Coronary artery (tissue), 2 donors: ENCODE results near the gene C10orf67.
"Not testable (repeated sequence)": the region's sequence is repeated elsewhere in the genome, so short reads cannot be mapped to it uniquely, and the experiment has no call there.

Experiments used
- DNase-seq: peaks from one replicate; pipeline ENCODE4 v3.0.0-alpha.2; 2017; ENCODE audit warnings: low spot score
- H3K27ac ChIP-seq, 2 donors: fragments of 200-600 bp; sonication (generic); one replicate each; pipeline ENCODE4 v1.5.1; 2016 to 2019
- H3K4me3 ChIP-seq: fragments of 200-600 bp; sonication (generic); 2 replicates; pipeline ENCODE4 v1.5.1; 2016; ENCODE audit warnings: mild to moderate bottlenecking, moderate library complexity
- TF ChIP-seq, protein P1 (sequence below): fragments of 200-600 bp; sonication (generic); IDR thresholded peaks from one replicate; pipeline ENCODE4 v1.5.1; 2019; ENCODE audit warnings: antibody characterized with exemption

Gene C10orf67

DNA sequence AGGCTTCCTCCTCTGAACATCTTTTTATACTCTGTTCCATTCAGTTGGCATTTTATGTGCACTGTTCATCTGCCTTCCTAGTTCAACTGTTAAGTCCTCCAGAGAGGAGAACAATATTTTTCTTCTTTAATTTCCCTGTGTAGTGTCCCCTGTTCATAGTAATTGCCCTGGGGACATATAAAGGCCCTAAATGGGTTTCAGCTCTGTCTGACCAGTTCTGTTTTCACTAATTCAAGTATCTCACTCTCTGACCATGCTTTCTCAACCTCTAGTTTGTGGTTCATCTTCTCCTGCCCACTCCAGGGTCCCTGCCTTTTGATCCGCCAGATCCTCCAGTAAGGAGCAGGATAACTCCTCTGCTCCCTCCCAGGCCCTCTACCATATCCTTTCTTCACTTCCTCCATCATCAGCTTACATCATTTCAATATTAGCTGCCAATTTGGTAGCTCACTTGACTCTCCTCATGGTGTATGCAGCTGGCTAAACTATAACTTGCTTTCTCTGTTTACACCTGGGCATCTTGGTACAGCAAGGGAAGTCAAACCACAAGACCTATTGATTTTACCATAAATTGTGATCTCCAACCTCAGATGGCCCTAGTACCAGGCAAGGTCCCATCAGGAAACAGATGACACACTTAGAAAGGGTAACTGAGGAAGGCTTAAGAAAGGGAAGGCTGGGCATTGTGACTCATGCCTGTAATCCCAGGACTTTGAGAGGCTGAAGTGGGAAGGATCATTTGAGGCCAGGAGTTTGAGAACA lies 17.7 kb upstream of the C10orf67 start:
- Histone ChIP-seq H3K27ac (no peak overlapping the region), H3K4me3 (no peak overlapping the region)
- TF ChIP-seq, protein P1, sequence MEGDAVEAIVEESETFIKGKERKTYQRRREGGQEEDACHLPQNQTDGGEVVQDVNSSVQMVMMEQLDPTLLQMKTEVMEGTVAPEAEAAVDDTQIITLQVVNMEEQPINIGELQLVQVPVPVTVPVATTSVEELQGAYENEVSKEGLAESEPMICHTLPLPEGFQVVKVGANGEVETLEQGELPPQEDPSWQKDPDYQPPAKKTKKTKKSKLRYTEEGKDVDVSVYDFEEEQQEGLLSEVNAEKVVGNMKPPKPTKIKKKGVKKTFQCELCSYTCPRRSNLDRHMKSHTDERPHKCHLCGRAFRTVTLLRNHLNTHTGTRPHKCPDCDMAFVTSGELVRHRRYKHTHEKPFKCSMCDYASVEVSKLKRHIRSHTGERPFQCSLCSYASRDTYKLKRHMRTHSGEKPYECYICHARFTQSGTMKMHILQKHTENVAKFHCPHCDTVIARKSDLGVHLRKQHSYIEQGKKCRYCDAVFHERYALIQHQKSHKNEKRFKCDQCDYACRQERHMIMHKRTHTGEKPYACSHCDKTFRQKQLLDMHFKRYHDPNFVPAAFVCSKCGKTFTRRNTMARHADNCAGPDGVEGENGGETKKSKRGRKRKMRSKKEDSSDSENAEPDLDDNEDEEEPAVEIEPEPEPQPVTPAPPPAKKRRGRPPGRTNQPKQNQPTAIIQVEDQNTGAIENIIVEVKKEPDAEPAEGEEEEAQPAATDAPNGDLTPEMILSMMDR, result no peak
- no peak for DNase-seq

DNA sequence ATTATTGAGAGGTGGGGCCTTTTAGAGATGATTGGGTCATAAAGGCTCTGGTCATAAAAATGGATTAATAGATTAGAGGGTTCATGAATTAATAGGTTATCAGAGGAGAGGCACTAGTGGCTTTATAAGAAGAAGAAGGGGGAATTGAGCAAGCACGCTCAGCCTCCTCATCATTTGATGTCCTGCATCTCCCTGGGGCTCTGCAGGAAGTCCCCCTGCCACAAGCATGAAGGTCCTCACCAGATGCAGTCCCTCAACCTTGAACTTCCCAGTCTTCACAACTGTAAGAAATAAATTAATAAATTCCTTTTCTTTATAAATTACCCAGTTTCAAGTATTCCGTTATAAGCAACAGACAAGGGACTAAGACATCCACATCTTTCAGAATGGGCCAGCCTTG lies 17.1 kb upstream of the C10orf67 start:
- H3K27ac ChIP-seq, result no peak overlapping the region
- DNase-seq, result no peak
- TF ChIP-seq, protein P1, result no peak
- H3K4me3 ChIP-seq, result no peak overlapping the region

DNA sequence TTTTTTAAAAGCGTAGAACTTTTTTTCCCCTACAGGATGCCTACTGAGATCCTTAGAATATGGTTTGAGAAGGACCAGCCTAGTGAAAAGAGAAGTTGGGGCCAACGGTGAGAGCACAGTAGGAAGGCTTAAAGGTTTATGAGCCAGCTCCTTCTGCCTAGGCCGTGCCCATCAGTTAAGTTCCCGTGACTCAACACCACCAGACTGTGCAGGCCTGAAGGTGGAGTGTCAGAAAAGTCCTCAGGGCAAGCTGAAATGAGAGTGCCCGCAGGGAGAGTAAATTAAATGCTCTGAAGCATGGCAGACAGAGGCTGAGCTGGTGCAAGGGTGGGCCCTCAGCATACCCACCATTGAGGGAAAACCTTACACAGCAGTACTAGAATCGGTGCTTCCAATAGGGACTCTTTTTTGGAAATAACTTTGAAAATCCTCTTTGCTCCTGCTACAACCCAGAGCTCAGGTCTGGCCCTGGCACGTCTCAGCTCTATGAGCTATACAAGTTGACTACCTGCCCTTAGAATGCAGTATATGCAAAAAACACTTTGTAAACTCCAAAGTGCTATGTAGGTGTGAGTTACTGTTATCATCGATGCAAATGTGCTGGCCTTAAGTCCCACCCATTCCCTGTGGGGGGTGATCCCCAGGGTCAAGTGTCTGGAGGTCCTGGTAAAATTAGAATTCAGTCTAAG lies 15.2 kb upstream of the C10orf67 start:
- Histone ChIP-seq H3K27ac (no peak overlapping the region), H3K4me3 (no peak overlapping the region)
- DNase-seq, result no peak
- TF ChIP-seq, protein P1, result no peak

- no peak overlapping the region for H3K4me3 ChIP-seq
- H3K27ac ChIP-seq, result no peak overlapping the region
- DNase-seq, result no peak
- TF ChIP-seq, protein P1, result no peak
Measured at GRCh38 chr10:23358357-23358756, 13.8 kb upstream of the C10orf67 start.

- TF ChIP-seq, protein P1, result no peak
- no peak overlapping the region for H3K27ac ChIP-seq
- no peak for DNase-seq
- H3K4me3 ChIP-seq, result no peak overlapping the region
Measured at GRCh38 chr10:23354630-23355279, 10.2 kb upstream of the C10orf67 start.

- Histone ChIP-seq H3K27ac (no peak overlapping the region), H3K4me3 (no peak overlapping the region)
- TF ChIP-seq, protein P1, result no peak
- DNase-seq, result no peak
Measured at GRCh38 chr10:23351926-23352519, 7.4 kb upstream of the C10orf67 start.

GRCh38 chr10:23350706-23351105 lies 6.1 kb upstream of the C10orf67 start:
- not testable (repeated sequence) for DNase-seq, H3K27ac ChIP-seq, H3K4me3 ChIP-seq
